Spinal cord (tissue), 10 donors: ENCODE measurements around the gene SH3RF3. TPM values are rescaled to one million over a fixed set of nuclear protein-coding genes. Genes with fewer than 3 reads are reported as not detected.
A peak's percentile ranks its signal among the peaks of the same experiment; 100 is the strongest.

Experiments used
- DNase-seq, 6 donors: peaks; one replicate each; pipeline versions ENCODE4 v3.0.0 to v3.0.0-alpha.2; 2013 to 2015; ENCODE audit warnings: low spot score in 6 of 6, low read depth in 4 of 6
- H3K27ac ChIP-seq: one replicate; pipeline ENCODE4 v1.5.1; 2013; ENCODE audit warnings: low read depth, low read length, control low read depth
- H3K27me3 ChIP-seq: one replicate; pipeline ENCODE4 v1.6.1; 2013; ENCODE audit warnings: low read length; ENCODE audit not compliant: control insufficient read depth, insufficient read depth
- H3K36me3 ChIP-seq: one replicate; pipeline ENCODE4 v1.6.1; 2013; ENCODE audit warnings: low read length; ENCODE audit not compliant: control insufficient read depth, insufficient read depth
- H3K4me1 ChIP-seq: one replicate; pipeline ENCODE4 v1.6.1; 2013; ENCODE audit warnings: low read length; ENCODE audit not compliant: control insufficient read depth, insufficient read depth
- H3K4me3 ChIP-seq: one replicate; pipeline ENCODE4 v1.5.1; 2013; ENCODE audit warnings: low read depth, low read length, control low read depth
- H3K9me3 ChIP-seq: one replicate; pipeline ENCODE4 v1.6.1; 2013; ENCODE audit warnings: low read length; ENCODE audit not compliant: control insufficient read depth, insufficient read depth
- WGBS: methylation state at CpG from one replicate; pipeline ENCODE4 v1.1.5; 2013; ENCODE audit warnings: missing lambda C conversion rate; ENCODE audit not compliant: insufficient coverage; 5-methylcytosine and 5-hydroxymethylcytosine counted together
- polyA plus RNA-seq, 2 donors: library from polyadenylated mRNA; unstranded; fragments of 120-200 nt; gene quantifications; one replicate each; pipeline ENCODE4 v1.2.1, GENCODE V29; 2013; ENCODE audit not compliant: insufficient read length in 2 of 2
- total RNA-seq, 2 donors: library from RNA; depleted of rRNA in 1 of 2; stranded (reverse); fragments of 120-200 nt in 1 of 2; fragments of >200 nt in 1 of 2; gene quantifications; one replicate each; pipeline versions ENCODE4 v1.2.3 to v1.2.4, GENCODE V29; 2013 to 2014
- donor health status: healthy.

Gene SH3RF3
- total and polyA plus RNA-seq, 4 donors = 4.8 to 11.8 (median 7.8) TPM

DNA sequence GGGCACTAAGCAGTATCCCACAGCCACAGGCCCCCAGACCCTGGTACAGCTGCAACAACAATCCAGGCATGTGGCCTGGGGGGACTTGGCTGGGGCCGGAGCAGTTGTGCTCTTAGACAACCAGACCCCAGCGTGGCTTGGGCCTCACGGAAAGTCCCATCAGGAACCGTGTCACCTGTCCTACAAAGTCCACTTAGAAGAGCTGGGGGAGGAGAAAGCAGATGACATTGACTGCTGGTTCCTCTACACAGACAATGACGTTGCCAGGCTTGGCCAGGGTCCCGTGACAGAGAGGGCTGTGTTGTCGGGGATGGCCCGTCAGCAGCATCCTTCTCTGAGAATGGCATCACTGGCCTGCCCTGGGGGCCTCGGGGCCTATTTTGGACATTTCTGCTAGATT, 360.3 kb downstream of the SH3RF3 start:
- peaks cover 2% of the 10 kb centered on the region for H3K27me3 ChIP-seq
- whole genome bisulfite sequencing = 87% methylated on average over 9 of the region's 9 CpGs
- H3K27ac ChIP-seq = no peak overlapping the region
- peaks cover 8% of the 10 kb centered on the region for H3K4me1 ChIP-seq
- no peaks in the 10 kb centered on the region for H3K9me3 ChIP-seq
- no peak for DNase-seq
- H3K4me3 ChIP-seq = no peak overlapping the region
- peaks cover 22% of the 10 kb centered on the region for H3K36me3 ChIP-seq

GRCh38 chr2:109493176-109493935, 364.4 kb downstream of the SH3RF3 start:
- H3K4me1 ChIP-seq = peaks cover 23% of the 10 kb centered on the region
- no peaks in the 10 kb centered on the region for H3K27me3 ChIP-seq
- 46% methylated on average over 4 of the region's 4 CpGs for WGBS
- H3K36me3 ChIP-seq = peaks cover 22% of the 10 kb centered on the region
- no peaks in the 10 kb centered on the region for H3K9me3 ChIP-seq
- H3K27ac ChIP-seq = no peak overlapping the region
- H3K4me3 ChIP-seq = no peak overlapping the region
- no peak for DNase-seq

- Histone ChIP-seq H3K36me3 (peaks cover 30% of the 10 kb centered on the region), H3K27me3 (no peaks in the 10 kb centered on the region), H3K27ac (no peak overlapping the region), H3K9me3 (no peaks in the 10 kb centered on the region), H3K4me1 (peaks cover 31% of the 10 kb centered on the region), H3K4me3 (no peak overlapping the region)
- WGBS = 92% methylated on average over 3 of the region's 3 CpGs
- DNase-seq = no peak
Measured at GRCh38 chr2:109494351-109494750, 365.3 kb downstream of the SH3RF3 start.

- DNase-seq = peak in 1 of 6 donors; percentile 61
- Histone ChIP-seq H3K9me3 (no peaks in the 10 kb centered on the region), H3K27ac (no peak overlapping the region), H3K27me3 (no peaks in the 10 kb centered on the region), H3K4me3 (no peak overlapping the region), H3K36me3 (peaks cover 34% of the 10 kb centered on the region), H3K4me1 (peaks cover 37% of the 10 kb centered on the region)
- WGBS = 38% methylated on average over 7 of the region's 8 CpGs
Measured at GRCh38 chr2:109497463-109497862, 368.5 kb downstream of the SH3RF3 start.

- DNase-seq = peak in 1 of 6 donors; percentile 88
- H3K36me3 ChIP-seq = peaks cover 28% of the 10 kb centered on the region
- WGBS = 57% methylated on average over 16 of the region's 19 CpGs
- no peaks in the 10 kb centered on the region for H3K9me3 ChIP-seq
- no peaks in the 10 kb centered on the region for H3K27me3 ChIP-seq
- no peak overlapping the region for H3K4me3 ChIP-seq
- no peak overlapping the region for H3K27ac ChIP-seq
- H3K4me1 ChIP-seq = peaks cover 41% of the 10 kb centered on the region
Measured at GRCh38 chr2:109497911-109498870, 369.2 kb downstream of the SH3RF3 start.

- H3K4me1 ChIP-seq = peaks cover 41% of the 10 kb centered on the region
- peaks cover 22% of the 10 kb centered on the region for H3K36me3 ChIP-seq
- no peak overlapping the region for H3K4me3 ChIP-seq
- 88% methylated on average over 15 of the region's 15 CpGs for WGBS
- H3K9me3 ChIP-seq = no peaks in the 10 kb centered on the region
- no peaks in the 10 kb centered on the region for H3K27me3 ChIP-seq
- DNase-seq = no peak
- H3K27ac ChIP-seq = no peak overlapping the region
Measured at GRCh38 chr2:109498906-109499305, 369.9 kb downstream of the SH3RF3 start.

DNA sequence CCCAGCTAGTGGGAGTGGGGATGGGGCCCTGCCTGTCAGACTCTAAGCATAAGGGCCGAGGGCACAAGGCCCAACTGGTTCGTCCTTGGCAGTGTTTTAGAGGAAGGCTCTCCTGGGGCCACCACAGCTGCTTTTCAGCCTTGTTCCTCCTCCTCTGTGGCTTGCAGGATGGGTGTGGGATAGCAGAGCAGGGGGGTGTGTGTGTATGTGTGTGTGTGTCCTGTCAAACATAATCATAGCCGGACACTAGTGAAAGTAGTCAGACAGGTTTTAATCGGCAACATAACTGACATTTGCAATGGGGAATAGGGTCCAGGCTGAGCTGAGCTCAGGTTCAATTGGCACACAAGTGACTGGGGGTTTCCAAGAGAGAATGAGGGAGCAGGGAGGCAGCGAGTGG, 370.6 kb downstream of the SH3RF3 start:
- DNase-seq = no peak
- Histone ChIP-seq H3K27ac (no peak overlapping the region), H3K9me3 (no peaks in the 10 kb centered on the region), H3K4me1 (peaks cover 41% of the 10 kb centered on the region), H3K27me3 (no peaks in the 10 kb centered on the region), H3K36me3 (peaks cover 23% of the 10 kb centered on the region), H3K4me3 (no peak overlapping the region)
- WGBS = 61% methylated on average over 5 of the region's 5 CpGs

GRCh38 chr2:109500910-109501309, 371.9 kb downstream of the SH3RF3 start:
- peaks cover 8% of the 10 kb centered on the region for H3K9me3 ChIP-seq
- DNase-seq = no peak
- peaks cover 31% of the 10 kb centered on the region for H3K4me1 ChIP-seq
- H3K4me3 ChIP-seq = no peak overlapping the region
- H3K36me3 ChIP-seq = peaks cover 23% of the 10 kb centered on the region
- no peak overlapping the region for H3K27ac ChIP-seq
- 95% methylated on average over 6 of the region's 8 CpGs for WGBS
- no peaks in the 10 kb centered on the region for H3K27me3 ChIP-seq

DNA sequence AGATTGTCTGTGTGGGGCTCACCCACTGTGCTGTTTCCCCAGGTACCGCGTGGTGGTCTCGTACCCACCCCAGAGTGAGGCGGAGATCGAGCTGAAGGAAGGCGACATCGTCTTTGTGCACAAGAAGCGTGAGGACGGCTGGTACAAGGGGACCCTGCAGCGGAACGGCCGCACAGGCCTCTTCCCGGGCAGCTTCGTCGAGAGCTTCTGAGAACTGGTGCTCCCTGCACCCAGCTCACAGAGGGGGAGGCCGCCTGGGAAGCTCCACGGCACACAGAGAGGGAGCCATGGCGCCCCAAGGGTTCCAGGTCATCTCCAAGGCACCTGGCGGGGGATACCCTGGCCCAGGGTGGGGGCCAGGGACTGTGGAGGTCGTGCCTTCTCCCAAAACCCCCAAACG, 372.5 kb downstream of the SH3RF3 start:
- H3K4me3 ChIP-seq = no peak overlapping the region
- 91% methylated on average over 21 of the region's 21 CpGs for WGBS
- H3K27me3 ChIP-seq = no peaks in the 10 kb centered on the region
- peaks cover 23% of the 10 kb centered on the region for H3K36me3 ChIP-seq
- H3K9me3 ChIP-seq = peaks cover 11% of the 10 kb centered on the region
- H3K27ac ChIP-seq = no peak overlapping the region
- H3K4me1 ChIP-seq = peaks cover 31% of the 10 kb centered on the region
- DNase-seq = no peak
